Left hindlimb (tissue), 1 donor: ENCODE data around the gene ZNF280C.
A peak's percentile ranks its signal among the peaks of the same experiment; 100 is the strongest.
"Not testable (repeated sequence)": the region's sequence is repeated elsewhere in the genome, so short reads cannot be mapped to it uniquely, and the experiment has no call there.

ENCODE experiments used
- DNase-seq: peaks from one replicate; pipeline ENCODE4 v3.0.0-alpha.2; 2018

Gene ZNF280C

GRCh38 chrX:130268449-130269170 is at the start of gene ZNF280C:
Gene ZNF280C (minus strand): TSS chrX:130268899. CDS start chrX:130260449, 8,450 bp downstream.
- DNase-seq = peak; percentile 92

GRCh38 chrX:130304587-130305368 is 36.1 kb upstream of the ZNF280C start:
- DNase-seq = no peak

- DNase-seq = no peak
Observed at GRCh38 chrX:130301977-130302376, 33.3 kb upstream of the ZNF280C start.

- no peak for DNase-seq
Observed at GRCh38 chrX:130301405-130301804, 32.7 kb upstream of the ZNF280C start.

- no peak for DNase-seq
Observed at GRCh38 chrX:130300010-130300282, 31.2 kb upstream of the ZNF280C start.

GRCh38 chrX:130299279-130300009 is 30.7 kb upstream of the ZNF280C start:
- DNase-seq = no peak

- no peak for DNase-seq
Observed at GRCh38 chrX:130296743-130297142, 28.0 kb upstream of the ZNF280C start.

- no peak for DNase-seq
Observed at GRCh38 chrX:130296297-130296678, 27.6 kb upstream of the ZNF280C start.

- no peak for DNase-seq
Observed at GRCh38 chrX:130295519-130296296, 27.0 kb upstream of the ZNF280C start.

GRCh38 chrX:130287071-130287770 is 18.5 kb upstream of the ZNF280C start:
- DNase-seq = no peak

- no peak for DNase-seq
Observed at GRCh38 chrX:130285710-130286109, 17.0 kb upstream of the ZNF280C start.

GRCh38 chrX:130285069-130285620 is 16.4 kb upstream of the ZNF280C start:
- no peak for DNase-seq

GRCh38 chrX:130282151-130282550 is 13.5 kb upstream of the ZNF280C start:
- DNase-seq = no peak

GRCh38 chrX:130280901-130281300 is 12.2 kb upstream of the ZNF280C start:
- no peak for DNase-seq

- DNase-seq = not testable (repeated sequence)
Observed at GRCh38 chrX:130272253-130272652, 3.6 kb upstream of the ZNF280C start.

- not testable (repeated sequence) for DNase-seq
Observed at GRCh38 chrX:130269391-130269790, 692 bp upstream of the ZNF280C start.

- no peak for DNase-seq
Observed at GRCh38 chrX:130267956-130268448, 697 bp downstream of the ZNF280C start.

GRCh38 chrX:130264573-130264972 is 4.1 kb downstream of the ZNF280C start:
- no peak for DNase-seq

- DNase-seq = no peak
Observed at GRCh38 chrX:130263016-130263415, 5.7 kb downstream of the ZNF280C start.

GRCh38 chrX:130262231-130262630 is 6.5 kb downstream of the ZNF280C start:
- no peak for DNase-seq

GRCh38 chrX:130261296-130261893 is 7.3 kb downstream of the ZNF280C start:
- DNase-seq = no peak
